Measurements from ENCODE around the gene FBXW12.
"Not testable (repeated sequence)": the region's sequence is repeated elsewhere in the genome, so short reads cannot be mapped to it uniquely, and the experiment has no call there.

The FBXW12 gene, protein sequence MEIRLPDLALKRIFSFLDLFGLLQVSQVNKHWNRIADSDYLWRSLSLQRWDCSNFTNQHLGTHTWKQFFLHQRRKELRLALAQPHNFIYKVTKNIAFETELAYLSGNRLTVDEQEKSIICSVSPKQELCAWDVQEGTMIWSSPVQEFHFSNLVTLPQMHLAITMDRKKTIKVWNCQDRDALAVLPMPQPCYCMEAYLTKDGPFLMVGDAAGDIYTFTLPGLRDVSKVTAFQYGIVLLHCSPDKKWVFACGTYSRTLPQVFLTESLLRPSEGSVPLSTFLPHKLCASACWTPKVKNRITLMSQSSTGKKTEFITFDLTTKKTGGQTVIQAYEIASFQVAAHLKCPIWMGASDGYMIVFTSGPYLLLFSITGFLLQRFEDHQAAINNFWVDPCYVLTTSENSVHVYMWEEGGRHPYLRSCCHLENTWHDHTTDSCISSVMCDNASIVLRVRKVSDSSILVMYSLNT

DNA sequence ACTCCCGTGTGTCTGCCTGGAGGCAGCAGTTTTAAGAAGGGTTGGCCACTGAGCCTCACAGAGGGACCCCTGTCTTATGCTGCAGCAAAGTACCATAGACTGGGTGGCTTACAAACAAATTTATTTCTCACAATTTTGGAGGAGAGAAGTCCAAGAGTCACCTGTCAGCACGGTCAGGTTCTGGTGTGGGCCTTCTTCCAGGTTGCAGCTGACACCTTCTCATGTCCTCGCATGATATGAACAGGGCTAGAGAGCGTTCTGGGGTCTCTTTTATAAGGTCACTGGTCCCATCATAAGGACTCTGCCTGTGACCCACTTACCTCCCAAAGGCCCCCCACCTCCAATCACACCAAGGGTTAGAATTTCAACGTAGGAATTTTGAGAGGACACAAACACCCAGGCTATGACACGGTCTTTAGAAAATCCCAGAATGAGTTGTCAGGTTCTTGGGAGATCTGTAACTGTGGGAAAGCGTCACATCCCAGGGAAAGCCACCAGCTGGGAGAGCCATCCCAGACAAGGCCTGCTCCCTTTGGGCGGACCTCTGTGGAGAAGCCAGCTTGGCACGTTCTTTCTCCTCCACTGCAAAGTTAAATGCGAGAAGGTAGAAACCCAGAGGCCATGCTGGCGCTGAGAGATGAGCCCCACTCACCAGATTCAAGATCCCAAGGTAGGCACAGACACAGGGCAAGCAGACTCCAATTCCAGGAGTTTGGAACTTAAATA is at the start of gene FBXW12:
TSS of gene FBXW12 (plus strand) at position 569 of the 726 bp plus-strand sequence. CDS start 549 bp downstream, outside the sequence.
- no peak for DNase-seq

DNA sequence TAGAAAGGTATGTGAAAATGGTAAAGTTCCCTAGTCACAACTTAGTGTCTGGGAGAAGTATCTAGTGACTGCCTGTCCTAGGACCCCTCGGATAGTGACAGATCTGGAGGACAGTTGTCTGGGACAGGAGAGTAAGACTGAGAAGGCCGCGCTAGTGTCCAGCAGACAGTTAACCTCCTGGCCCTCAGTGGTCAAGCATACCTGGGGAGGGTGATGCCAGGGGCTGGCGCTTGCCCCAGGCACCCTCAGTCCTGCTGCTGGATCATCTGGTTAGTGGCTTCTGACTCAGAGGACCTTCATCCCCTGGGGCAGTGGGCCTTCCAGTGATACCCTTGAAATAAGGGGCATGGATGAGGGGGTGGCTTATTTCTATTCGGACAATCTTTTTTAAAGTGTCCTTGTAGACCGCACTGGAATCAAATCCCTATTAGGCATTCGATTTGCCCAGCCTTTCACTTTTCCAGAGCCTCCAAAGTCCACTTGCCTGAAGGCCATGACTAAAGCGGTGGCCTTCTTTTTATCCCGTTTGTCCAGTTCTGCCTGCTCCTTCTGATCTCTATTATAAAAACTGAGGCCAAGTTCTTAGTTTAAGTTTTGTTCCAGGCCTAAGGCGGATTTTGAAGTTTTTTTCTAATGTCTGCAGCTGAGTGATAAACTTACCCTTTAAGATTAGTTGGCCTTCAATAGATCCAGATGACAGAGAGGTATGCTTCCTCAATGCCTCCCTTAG is 40.1 kb upstream of the FBXW12 start:
- DNase-seq, result not testable (repeated sequence)

DNA sequence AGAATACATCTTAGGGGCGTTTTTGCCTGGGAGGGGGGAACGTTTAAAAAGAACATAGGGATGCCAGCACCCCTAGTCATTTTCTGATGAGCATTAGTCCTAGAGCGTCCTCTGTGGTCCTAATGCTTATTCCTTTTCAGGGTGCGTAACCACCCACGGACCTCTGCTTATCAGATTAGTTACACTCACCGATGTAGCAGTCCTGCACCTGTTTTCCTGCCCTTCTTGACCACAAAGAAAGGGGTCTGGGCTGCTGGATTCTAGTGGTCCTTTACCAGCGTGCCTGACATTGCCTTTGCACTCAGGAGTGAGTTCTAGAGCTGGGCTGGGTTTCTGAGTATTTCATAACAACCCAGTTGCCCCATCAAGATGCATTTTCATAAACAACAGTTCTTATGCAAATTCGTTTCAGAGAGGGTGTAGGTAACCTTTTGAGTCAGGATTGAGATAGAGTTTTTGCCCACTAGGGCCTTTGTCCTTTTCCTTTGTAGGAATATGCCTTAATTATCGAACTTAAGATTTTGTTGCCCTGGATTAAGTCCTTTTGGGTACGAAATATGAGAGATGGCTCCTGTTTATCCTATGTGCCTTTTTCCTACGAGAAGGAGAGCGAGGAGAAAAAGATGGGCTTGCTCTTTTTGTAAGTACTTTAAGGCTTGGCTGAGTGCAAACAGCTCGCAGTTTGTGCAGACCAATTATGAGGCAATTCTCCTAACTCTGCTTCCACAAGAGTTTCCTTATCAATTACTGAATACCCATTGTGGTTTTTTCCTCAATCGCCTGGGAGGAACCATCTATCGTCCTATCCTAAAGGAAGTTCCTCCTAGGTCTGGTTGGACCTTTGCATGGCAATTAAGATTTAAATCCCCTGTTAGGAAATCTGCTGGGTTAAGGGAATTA is 38.4 kb upstream of the FBXW12 start, which contains the start of gene SPINK8:
TSS of gene SPINK8 (minus strand) at position 316 of the 900 bp plus-strand sequence. CDS start 5,320 bp downstream, outside the sequence.
- not testable (repeated sequence) for DNase-seq

DNA sequence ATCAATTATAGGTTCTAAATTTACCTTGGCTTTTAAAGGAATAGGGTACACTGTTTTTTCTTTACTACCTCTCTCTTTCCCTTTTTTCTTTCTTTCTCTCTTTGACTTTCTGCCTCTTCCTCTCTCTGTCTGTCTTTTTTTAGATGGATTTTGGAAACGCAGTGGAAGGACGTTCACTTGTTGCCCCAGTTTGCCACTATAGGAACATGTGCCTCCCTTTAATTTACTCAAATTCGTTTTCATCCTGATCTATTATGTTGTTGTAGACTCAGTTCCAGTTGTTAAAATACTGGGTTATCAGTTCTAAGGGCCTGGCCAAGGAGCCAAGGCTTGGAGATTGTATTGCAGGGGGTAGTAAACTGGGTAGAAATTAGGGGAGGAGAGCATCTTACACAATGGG is 37.4 kb upstream of the FBXW12 start:
- no peak for DNase-seq

DNA sequence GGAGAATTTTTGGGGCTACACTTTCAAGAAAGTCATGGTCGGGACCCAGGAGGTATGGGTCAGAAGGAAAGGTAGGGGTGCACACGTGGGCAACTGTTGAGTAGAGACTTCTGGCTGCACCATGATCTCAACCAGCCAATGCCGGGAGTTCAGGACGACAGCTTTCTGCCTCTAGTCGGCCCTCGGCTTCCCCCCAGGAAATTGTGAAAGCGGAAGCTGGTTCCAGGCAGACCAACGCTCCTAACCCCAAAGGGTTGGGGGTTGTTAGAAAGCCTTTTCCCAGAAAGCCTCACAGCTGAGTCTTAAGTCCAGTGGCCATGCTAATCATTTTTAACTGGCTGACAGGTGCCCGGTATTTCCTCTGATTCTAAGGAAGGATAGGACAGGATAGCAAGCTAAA is 36.7 kb upstream of the FBXW12 start:
- not testable (repeated sequence) for DNase-seq

DNA sequence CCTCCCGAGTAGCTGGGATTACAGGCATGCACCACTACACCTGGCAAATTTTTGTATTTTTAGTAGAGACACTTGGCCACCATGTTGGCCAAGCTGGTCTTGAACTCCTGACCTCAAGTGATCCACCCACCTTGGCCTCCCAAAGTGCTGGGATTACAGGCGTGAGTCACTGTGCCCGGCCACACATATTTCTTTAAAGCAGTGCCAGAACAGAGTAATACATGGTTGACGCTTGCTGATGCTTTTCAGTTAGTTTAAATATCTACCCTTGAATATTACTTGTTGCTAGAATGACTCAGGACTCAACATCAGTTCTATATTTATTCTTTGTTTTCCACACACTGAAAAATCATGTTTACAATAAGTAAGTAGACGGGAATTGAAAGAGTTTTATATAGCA is 34.5 kb upstream of the FBXW12 start:
- not testable (repeated sequence) for DNase-seq

DNA sequence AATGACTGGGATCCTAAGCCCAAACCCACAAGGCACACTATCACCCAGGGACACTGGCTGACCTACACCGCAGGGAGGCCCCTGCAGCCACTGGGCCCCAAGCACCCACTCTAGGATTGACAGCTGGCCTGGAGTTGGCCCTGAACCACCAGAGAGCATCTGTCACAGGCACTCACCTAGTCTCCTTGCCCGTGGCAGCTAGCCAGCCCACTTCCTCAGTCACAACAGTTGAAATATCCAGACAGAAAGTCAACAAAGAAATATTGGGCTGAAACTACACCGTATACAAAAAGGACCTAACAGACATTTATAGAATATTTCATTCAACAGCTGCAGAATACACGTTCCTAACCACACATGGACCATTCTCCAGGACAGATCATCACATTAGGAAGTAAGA is 33.4 kb upstream of the FBXW12 start:
- DNase-seq, result no peak

DNA sequence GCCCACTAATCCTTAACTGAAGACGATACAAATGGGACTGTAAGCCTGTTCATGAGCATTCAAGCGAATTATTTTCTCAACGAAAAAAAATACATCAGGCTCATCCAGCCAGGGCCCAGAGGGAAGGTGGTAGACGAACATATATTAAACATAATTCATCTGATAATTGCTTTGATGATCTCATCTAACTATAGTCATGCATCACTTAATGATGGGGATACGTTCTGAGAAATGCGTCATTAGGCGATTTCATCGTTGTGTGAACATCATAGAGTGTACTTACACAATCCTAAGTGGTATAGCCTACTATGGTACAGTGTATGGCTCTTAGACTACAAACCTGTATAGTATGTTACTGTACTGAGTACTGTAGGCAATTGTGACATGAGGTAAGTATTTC is 28.6 kb upstream of the FBXW12 start:
- DNase-seq, result no peak

DNA sequence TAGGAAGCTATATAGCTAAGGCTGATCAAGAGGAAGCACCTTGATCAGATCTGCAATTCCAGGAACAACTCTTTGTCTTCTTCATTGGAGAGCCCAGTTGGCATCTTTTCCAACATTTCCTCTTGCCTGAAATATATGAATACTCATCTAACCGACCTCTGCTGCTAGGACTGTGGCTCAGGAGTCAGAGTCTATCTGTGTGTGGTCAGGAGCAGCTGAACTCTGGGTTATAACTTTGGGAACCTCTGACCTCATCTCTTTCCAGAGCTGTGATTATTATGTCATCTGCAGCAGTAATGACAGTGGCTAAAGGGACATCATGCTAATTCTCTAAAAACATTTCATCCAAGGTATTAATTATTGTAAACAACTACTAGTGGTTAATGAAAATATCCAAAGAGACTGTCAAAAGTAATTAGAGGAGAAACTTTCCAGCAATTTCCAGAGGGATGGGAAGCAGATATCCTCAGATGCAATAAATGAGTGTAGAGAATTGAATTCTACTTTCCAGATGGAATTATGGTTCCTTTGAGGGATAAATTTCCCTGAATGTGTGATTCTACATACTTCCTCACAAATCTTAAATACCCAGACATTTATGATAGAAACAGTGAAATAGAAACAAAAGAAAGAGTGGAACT is 27.0 kb upstream of the FBXW12 start:
- DNase-seq, result no peak

DNA sequence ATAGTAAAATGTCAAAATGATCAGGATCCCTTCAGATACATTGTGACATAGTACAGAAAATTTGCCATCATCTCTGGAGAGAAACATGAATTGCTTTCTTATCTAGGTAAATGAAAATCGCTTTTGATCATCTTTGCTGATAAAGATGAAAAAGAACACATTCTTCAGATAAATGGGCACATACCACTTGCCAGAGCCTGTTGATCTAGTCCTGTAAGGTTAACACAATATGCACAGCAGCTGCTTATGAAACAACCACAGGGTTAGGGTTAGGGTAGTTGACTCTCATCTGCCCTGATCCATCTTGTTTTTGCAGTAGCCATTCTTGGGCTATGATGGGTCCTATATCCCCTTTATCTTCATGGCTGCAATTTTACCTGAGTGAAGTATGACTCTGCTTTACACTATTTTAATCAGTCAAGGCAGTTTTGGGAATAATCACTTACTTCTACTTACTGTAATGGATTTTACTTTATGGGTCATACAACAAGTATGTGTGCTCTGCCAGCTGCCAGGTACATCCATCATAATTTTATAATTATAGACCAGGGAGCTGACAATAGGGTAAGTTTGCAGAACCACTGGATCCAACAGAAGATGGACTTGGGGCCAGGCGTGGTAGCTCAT is 26.0 kb upstream of the FBXW12 start:
- DNase-seq, result no peak

DNA sequence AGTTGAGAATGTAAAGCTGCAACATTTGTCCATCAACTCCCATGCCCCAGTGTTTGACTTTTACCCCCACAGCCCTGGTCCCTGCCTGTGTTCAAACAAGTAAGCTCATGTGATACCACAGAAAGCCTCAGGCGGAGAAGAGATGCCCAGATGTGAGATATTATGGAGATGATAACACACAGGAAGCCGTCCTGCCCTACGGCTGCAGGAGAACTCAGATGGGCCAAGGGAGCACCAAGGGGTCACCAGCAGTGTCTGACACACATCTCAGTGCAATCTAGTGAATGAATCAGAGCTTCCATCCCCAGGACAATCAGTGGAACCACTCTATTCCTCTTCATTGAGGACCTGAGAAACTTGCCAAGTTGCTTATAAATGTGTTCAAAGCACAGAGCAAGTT is 24.5 kb upstream of the FBXW12 start:
- DNase-seq, result no peak

DNA sequence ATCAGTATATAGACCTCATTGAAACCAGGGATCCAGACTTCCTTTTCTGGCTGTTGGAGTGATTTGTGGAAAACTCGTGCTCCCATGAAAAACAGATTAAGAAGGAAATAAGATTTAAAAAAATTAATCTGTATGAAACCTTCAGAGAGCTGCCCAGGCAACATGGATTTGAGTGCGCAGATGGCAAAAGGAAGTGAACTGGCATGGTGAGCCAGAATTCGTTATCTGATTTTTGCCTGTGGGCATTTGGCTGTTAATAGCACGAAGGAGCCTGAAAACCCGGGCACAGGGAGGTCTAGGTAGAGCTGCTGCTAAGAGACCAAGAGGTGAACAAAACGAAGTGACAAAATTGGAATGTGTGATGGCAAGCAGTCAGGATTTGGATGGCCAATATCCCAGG is 19.5 kb upstream of the FBXW12 start:
- no peak for DNase-seq

DNA sequence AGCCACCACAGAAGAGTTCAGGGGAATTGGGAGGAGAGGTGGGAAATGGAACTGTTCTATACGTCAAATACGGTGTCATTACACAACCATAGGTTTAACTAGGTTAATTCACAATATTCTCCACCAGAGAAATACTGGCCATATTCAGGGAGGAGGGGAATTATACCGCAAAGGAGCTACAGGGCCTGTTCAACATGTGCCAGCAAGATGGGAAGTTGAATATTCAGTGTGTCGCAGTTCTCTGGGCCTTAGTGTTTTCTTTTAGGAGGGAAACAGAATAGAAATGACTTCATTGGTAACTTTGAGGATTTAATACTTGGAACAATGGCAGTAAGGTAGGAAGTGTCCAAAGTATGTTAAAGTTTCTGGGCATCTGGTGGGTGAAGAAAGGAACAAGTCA is 18.0 kb upstream of the FBXW12 start:
- DNase-seq, result no peak

DNA sequence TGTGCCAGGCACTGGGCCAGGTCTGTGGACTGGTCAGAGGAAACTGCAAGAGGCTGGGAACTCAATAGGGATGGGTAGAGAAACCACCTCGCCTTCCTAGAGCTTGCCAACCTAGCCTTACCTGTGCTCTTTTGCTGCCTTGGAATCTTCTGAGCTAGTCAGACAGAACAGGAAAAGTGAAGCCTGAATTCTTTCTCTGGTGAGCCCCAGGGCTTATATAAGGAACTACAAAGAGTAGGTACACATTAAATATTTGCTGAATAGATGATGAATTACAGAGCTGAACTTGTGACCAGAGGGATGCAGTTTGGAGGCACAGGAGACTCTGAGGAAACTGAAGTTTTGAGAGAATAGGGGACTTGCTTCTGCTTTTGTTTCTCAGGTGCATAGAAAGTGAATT is 15.6 kb upstream of the FBXW12 start:
- no peak for DNase-seq

DNA sequence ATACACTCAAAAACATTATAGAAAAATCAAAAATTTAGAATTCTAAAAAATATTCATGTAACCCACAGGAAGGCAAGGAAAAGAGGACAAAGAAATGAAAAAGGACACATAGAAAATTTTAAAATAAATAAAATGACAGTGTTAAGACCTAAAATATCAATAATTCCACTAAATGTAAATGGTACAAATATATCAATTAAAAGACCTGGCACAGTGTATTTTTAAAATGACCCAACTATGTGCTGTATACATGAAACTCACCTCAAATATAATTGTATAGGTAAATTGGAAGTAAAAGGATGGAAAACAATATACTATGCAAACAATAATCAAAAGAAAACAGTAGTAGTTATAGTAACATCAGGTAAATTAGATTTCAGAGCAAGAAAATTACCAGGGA is 10.1 kb upstream of the FBXW12 start:
- no peak for DNase-seq

DNA sequence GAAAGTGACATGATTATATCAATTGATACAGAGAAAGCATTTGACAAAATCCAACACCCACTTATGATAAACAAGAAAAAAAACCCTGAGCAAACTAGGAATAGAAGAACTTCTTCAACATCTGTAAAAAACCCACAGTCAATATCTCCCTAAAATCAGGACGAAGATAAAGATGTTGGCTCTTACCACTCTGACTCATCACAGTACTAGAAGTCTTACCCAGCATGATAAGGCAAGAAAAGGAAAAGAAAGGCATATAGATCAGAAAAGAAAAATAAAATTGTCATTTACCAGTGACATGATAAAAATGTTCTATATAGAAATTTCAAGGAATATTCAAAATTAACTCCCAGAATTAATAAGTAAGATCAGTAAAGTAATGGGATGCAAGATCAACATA is 7.2 kb upstream of the FBXW12 start:
- DNase-seq, result no peak

DNA sequence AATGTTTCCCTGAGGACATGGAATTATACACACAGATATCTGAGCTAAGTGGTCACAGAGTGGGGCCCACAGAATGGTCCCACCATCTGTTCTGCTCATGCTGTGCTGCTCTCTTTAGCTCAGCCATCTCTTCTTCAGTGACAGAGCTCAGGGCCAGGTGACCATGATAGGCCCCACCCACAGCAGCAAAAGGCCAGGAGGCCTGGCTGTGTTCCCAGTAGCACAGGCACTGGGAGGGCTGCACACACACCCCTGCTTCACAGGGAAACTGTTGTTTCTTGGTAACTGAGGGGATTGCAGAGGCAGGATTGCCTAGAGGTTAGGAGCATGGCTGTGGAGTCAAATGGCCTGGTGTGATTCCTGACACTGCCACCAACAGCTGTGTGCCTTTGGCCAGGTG is 4.8 kb upstream of the FBXW12 start:
- DNase-seq, result no peak

DNA sequence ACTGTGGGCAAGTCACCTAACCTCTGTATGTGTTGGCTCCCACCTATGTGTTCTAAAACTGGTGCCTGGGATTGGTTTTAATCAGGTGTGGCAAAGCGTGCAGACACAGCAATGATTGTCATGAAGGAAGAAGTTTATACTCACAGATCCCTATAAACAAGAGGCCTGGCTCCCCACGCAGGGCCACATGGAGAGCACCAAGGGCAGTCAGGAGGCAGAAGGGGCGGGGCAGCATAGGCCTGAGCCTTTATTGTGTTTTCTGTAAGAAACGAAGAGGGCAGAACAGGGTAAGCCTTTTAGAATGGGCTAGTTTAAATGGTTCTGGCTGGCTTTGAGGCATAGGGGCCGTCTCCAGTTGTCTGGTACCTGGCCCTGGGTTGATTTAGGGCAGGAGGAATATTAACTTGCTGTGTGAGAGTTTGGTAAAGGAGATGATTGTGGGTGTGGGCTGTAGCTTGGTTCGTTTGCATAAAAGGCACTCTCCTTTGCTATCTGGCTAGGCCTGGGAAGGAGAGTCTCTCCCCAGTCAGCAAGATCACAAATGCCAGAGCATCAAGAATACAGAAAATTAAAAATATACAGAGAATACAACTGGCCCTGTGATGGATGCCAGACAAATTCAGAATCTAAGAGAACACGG is 2.2 kb upstream of the FBXW12 start:
- no peak for DNase-seq

DNA sequence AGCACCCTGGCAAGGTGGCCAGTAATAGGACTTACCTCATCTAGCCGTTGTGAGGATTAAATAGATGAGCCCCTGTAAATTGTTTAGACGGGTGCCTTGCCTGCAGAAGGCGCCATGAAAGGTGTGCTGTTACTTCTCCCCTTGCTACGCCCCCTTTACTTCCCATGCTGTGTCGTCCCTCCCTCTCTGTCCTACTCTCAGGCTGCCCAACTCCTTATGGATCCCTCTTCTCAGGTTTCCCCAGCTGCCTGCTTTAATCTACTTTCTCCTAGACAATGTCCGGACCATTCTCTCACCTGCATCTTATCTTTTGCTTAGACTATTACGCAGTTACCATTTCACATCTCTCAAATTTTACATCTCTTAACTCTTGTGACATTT is 1.7 kb upstream of the FBXW12 start:
- no peak for DNase-seq

DNA sequence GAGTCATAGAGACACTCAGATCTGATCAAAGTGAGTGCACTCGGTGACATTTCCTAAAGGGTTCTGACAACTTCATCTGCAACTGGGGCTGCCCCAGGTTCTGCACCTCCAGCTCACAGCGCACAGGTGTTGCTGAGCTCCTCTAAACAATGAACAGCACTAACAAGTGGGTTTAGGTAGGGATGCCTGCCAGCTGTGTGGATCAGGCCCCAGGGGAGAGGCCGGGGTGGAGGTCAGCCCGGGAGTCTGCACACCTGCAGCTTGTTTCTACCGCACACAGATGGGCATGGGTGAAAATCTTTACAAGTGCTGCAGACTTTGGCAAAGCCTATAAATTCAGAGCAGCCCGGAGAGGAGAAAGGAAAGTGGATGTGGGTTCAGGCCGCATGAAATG is 355 bp downstream of the FBXW12 start:
- no peak for DNase-seq
